Hepatocyte (in vitro differentiated cells): ENCODE results near the gene WDR62. TPM values are rescaled to one million over a fixed set of nuclear protein-coding genes. Genes with fewer than 3 reads are reported as not detected.
"Not testable (repeated sequence)": the region's sequence is repeated elsewhere in the genome, so short reads cannot be mapped to it uniquely, and the experiment has no call there.

Source experiments
- DNase-seq: peaks from one replicate; pipeline ENCODE4 v3.0.0-alpha.2; 2016; ENCODE audit warnings: low spot score
- H2AFZ ChIP-seq: fragments of 200-600 bp; sonication (generic); 2 replicates; pipeline ENCODE4 v1.6.0; 2016; ENCODE audit warnings: antibody characterized with exemption, mild to moderate bottlenecking
- H3K27ac ChIP-seq: fragments of 200-600 bp; sonication (generic); 2 replicates; pipeline ENCODE4 v1.5.1; 2016; ENCODE audit warnings: mild to moderate bottlenecking
- H3K27me3 ChIP-seq: fragments of 200-600 bp; sonication (generic); 2 replicates; pipeline ENCODE4 v1.6.1; 2016
- H3K36me3 ChIP-seq: fragments of 200-600 bp; sonication (generic); replicated peaks from 2 replicates; pipeline ENCODE4 v1.5.1; 2016; ENCODE audit warnings: low read depth; ENCODE audit not compliant: insufficient read depth
- H3K4me1 ChIP-seq: fragments of 200-600 bp; sonication (generic); 2 replicates; pipeline ENCODE4 v1.5.1; 2016; ENCODE audit warnings: mild to moderate bottlenecking, moderate library complexity; ENCODE audit not compliant: insufficient read depth
- H3K4me2 ChIP-seq: fragments of 200-600 bp; sonication (generic); 2 replicates; pipeline ENCODE4 v1.6.0; 2016
- H3K4me3 ChIP-seq: fragments of 200-600 bp; sonication (generic); 2 replicates; pipeline ENCODE4 v1.5.1; 2016; ENCODE audit warnings: mild to moderate bottlenecking
- H3K79me2 ChIP-seq: fragments of 200-600 bp; sonication (generic); 2 replicates; pipeline ENCODE4 v1.6.0; 2017; ENCODE audit warnings: mild to moderate bottlenecking
- H3K9me2 ChIP-seq: fragments of 200-600 bp; sonication (generic); replicated peaks from 2 replicates; pipeline ENCODE4 v1.6.0; 2017; ENCODE audit warnings: mild to moderate bottlenecking; ENCODE audit not compliant: insufficient read depth
- H3K9me3 ChIP-seq: fragments of 200-600 bp; sonication (generic); 2 replicates; pipeline ENCODE4 v1.5.1; 2016; ENCODE audit warnings: low read depth, mild to moderate bottlenecking
- H4K20me1 ChIP-seq: fragments of 200-600 bp; sonication (generic); 2 replicates; pipeline ENCODE4 v1.6.0; 2016; ENCODE audit warnings: mild to moderate bottlenecking; ENCODE audit not compliant: insufficient read depth, poor library complexity, severe bottlenecking
- EZH2 ChIP-seq: fragments of 200-600 bp; sonication (generic); IDR thresholded peaks from 2 replicates; pipeline ENCODE4 v1.6.1; 2016; ENCODE audit warnings: antibody characterized with exemption, mild to moderate bottlenecking, borderline replicate concordance
- EZH2phosphoT487 ChIP-seq: fragments of 200-600 bp; sonication (generic); IDR thresholded peaks from one replicate; pipeline ENCODE4 v1.6.1; 2018; ENCODE audit warnings: antibody characterized with exemption, mild to moderate bottlenecking, low read depth, moderate library complexity; ENCODE audit not compliant: unreplicated experiment, severe bottlenecking
- WGBS: methylation state at CpG from one replicate; pipeline ENCODE4 v1.1.6; 2016; ENCODE audit warnings: low lambda C conversion rate; ENCODE audit errors: missing lambda C conversion rate; 5-methylcytosine and 5-hydroxymethylcytosine counted together
- polyA plus RNA-seq: library from polyadenylated mRNA; unstranded; fragments of >200 nt; fragmentation: Nextera tagmentation; extraction: Ambion mirVana; gene quantifications from 2 replicates; pipeline ENCODE4 v1.2.1, GENCODE V29; 2016
- total RNA-seq: library from RNA; depleted of rRNA; stranded (reverse); fragments of >200 nt; gene quantifications from 2 replicates; pipeline ENCODE4 v1.2.3, GENCODE V29; 2014
- TF ChIP-seq, protein P1 (sequence below): fragments of 200-600 bp; sonication (generic); IDR thresholded peaks from 2 replicates; pipeline ENCODE4 v1.5.1; 2016; ENCODE audit warnings: antibody characterized with exemption, mild to moderate bottlenecking; ENCODE audit not compliant: poor library complexity

The WDR62 gene
- total and polyA plus RNA-seq, 2 experiments from 2014 or later: 2.1 to 4.6 TPM

DNA sequence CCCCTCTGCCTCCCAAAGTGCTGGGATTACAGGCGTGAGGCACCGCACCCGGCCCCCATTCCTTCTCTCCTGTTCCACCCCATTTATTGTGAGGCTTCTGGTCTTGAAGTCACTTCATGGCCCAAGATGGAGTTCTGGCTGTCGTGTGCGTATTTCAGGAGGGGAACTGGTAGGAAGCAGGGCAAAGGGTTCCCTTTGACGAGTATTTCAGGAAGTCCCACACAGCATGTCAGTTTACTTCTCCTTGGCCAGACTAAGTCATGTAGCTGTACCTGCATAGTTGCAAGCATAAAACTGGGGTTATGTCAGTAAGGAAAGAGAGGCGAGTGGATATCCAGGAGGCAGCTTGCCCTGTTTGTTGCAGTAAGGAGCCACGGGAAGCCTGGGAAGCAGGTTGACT is 10.1 kb downstream of the WDR62 start:
- no peaks in the 10 kb centered on the region for H4K20me1 ChIP-seq
- DNase-seq: no peak
- H2AFZ ChIP-seq: no peak overlapping the region
- H3K9me2 ChIP-seq: no peaks in the 10 kb centered on the region
- no peak overlapping the region for H3K4me3 ChIP-seq
- no peaks in the 10 kb centered on the region for H3K4me1 ChIP-seq
- no peaks in the 10 kb centered on the region for H3K36me3 ChIP-seq
- H3K4me2 ChIP-seq: no peak overlapping the region
- H3K27me3 ChIP-seq: no peaks in the 10 kb centered on the region
- H3K9me3 ChIP-seq: no peaks in the 10 kb centered on the region
- H3K27ac ChIP-seq: no peak overlapping the region
- H3K79me2 ChIP-seq: no peaks in the 10 kb centered on the region
- 98% methylated on average over 8 of the region's 8 CpGs for WGBS
- TF ChIP-seq EZH2: no peak
- TF ChIP-seq, protein P1, sequence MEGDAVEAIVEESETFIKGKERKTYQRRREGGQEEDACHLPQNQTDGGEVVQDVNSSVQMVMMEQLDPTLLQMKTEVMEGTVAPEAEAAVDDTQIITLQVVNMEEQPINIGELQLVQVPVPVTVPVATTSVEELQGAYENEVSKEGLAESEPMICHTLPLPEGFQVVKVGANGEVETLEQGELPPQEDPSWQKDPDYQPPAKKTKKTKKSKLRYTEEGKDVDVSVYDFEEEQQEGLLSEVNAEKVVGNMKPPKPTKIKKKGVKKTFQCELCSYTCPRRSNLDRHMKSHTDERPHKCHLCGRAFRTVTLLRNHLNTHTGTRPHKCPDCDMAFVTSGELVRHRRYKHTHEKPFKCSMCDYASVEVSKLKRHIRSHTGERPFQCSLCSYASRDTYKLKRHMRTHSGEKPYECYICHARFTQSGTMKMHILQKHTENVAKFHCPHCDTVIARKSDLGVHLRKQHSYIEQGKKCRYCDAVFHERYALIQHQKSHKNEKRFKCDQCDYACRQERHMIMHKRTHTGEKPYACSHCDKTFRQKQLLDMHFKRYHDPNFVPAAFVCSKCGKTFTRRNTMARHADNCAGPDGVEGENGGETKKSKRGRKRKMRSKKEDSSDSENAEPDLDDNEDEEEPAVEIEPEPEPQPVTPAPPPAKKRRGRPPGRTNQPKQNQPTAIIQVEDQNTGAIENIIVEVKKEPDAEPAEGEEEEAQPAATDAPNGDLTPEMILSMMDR: no peak
- no peak for TF ChIP-seq EZH2phosphoT487

DNA sequence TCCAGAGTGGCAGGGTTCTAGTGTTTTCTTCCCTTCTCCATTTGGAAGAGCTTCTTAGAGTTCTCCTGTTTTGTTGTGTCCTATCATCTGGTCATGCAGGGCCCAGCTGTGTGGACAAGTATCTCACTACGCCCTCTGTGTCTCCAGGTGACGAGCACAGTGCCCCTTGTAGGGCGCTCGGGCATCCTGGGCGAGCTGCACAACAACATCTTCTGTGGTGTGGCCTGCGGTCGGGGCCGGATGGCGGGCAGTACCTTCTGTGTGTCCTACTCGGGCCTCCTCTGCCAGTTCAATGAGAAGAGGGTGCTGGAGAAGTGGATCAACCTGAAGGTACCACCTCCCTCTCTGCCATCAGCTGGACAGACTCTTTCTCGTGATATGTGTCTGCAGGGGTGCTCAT is 13.0 kb downstream of the WDR62 start:
- Histone ChIP-seq H3K4me2 (no peak overlapping the region), H3K27me3 (no peaks in the 10 kb centered on the region), H4K20me1 (no peaks in the 10 kb centered on the region), H3K4me1 (no peaks in the 10 kb centered on the region), H3K9me3 (no peaks in the 10 kb centered on the region), H3K79me2 (no peaks in the 10 kb centered on the region), H3K36me3 (no peaks in the 10 kb centered on the region), H3K4me3 (no peak overlapping the region), H3K9me2 (no peaks in the 10 kb centered on the region), H3K27ac (no peak overlapping the region), H2AFZ (no peak overlapping the region)
- 87% methylated on average over 11 of the region's 11 CpGs for WGBS
- TF ChIP-seq EZH2phosphoT487: no peak
- TF ChIP-seq, protein P1: no peak
- no peak for TF ChIP-seq EZH2
- DNase-seq: no peak

DNA sequence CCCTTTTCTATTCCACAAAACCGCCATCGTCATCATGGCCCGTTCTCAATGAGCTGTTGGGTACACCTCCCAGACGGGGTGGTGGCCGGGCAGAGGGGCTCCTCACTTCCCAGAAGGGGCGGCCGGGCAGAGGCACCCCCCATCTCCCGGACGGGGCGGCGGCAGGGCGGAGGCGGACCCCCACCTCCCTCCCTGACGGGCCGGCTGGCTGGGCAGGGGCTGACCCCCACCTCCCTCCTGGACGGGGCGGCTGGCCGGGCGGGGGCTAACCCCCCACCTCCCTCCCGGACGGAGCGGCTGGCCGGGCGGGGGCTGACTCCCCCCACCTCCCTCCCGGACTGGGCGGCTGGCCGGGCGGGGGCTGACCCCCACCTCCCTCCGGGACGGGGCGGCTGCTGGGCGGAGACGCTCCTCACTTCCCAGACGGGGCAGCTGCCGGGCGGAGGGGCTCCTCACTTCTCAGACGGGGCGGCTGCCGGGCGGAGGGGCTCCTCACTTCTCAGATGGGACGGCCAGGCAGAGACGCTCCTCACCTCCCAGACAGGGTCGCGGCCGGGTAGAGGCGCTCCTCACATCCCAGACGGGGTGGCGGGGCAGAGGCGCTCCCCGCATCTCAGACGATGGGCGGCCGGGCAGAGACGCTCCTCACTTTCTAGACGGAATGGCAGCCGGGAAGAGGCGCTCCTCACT is 14.3 kb downstream of the WDR62 start:
- DNase-seq, H3K9me2 ChIP-seq, H3K27ac ChIP-seq, H3K79me2 ChIP-seq, H2AFZ ChIP-seq, H3K4me2 ChIP-seq, H3K4me3 ChIP-seq, H3K4me1 ChIP-seq, H4K20me1 ChIP-seq, H3K9me3 ChIP-seq, H3K27me3 ChIP-seq, H3K36me3 ChIP-seq: not testable (repeated sequence)
- WGBS: 100% methylated on average over 2 of the region's 57 CpGs

DNA sequence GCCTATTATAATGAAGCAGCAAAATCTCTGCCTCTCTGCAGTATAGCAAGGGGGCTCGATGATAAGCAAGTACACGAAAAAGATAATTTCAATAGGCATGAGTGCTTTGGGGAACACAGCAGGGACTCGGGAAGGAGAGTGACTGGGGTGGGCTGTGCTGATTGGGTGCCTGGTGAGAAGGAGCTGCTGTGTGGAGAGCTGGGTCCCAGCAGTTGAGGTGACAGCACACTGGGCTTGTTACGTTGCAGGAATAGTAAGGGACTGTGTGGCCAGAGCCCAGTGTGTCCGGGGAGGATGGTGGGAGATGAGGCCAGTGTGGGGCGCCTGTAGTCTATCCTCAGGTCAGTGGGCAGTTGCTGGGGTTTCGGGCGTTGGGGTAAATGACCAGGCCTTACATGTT is 17.4 kb downstream of the WDR62 start:
- 88% methylated on average over 8 of the region's 8 CpGs for WGBS
- no peaks in the 10 kb centered on the region for H3K9me2 ChIP-seq

More for the DNA sequence above, 17.4 kb downstream of the WDR62 start:
- Histone ChIP-seq H3K4me2 (no peak overlapping the region), H3K27ac (no peak overlapping the region), H2AFZ (no peak overlapping the region), H3K27me3 (no peaks in the 10 kb centered on the region), H3K4me1 (no peaks in the 10 kb centered on the region), H3K79me2 (no peaks in the 10 kb centered on the region), H3K36me3 (no peaks in the 10 kb centered on the region), H4K20me1 (no peaks in the 10 kb centered on the region), H3K9me3 (no peaks in the 10 kb centered on the region), H3K4me3 (no peak overlapping the region)
- TF ChIP-seq, protein P1: no peak
- TF ChIP-seq EZH2 (no peak), EZH2phosphoT487 (no peak)
- no peak for DNase-seq
